Fibroblast of lung (primary cell): ENCODE measurements around the gene RPH3AL. TPM values are rescaled to one million over a fixed set of nuclear protein-coding genes. Genes with fewer than 3 reads are reported as not detected.

Experiments used
- DNase-seq, 2 donors: peaks; one replicate each; pipeline versions ENCODE4 v3.0.0 to v3.0.0-alpha.2; 2010; ENCODE audit warnings: low read depth in 2 of 2
- H2AFZ ChIP-seq: 2 replicates; pipeline ENCODE4 v1.5.1; 2012; ENCODE audit warnings: low read length, control low read depth, inconsistent platforms
- H3K27ac ChIP-seq: 2 replicates; pipeline ENCODE4 v1.5.1; 2011; ENCODE audit warnings: low read length, control low read depth; ENCODE audit not compliant: insufficient read depth
- H3K27me3 ChIP-seq: 2 replicates; pipeline ENCODE4 v1.5.1; 2011; ENCODE audit warnings: mild to moderate bottlenecking, low read length; ENCODE audit not compliant: control insufficient read depth, insufficient read depth
- H3K36me3 ChIP-seq: 2 replicates; pipeline ENCODE4 v1.5.1; 2011; ENCODE audit warnings: low read length; ENCODE audit not compliant: control insufficient read depth, insufficient read depth
- H3K4me1 ChIP-seq: 2 replicates; pipeline ENCODE4 v1.5.1; 2011; ENCODE audit warnings: low read length; ENCODE audit not compliant: control insufficient read depth, insufficient read depth; ENCODE audit errors: extremely low read depth
- H3K4me2 ChIP-seq: 2 replicates; pipeline ENCODE4 v1.5.1; 2011; ENCODE audit warnings: low read length, control low read depth; ENCODE audit not compliant: insufficient read depth; ENCODE audit errors: extremely low read depth
- H3K4me3 ChIP-seq, 4 experiments: fragments of 200-600 bp in 1 of 4; sonication (generic) in 1 of 4; replicated peaks in 1 of 4; 2 replicates each; pipeline ENCODE4 v1.5.1; 2011 to 2016; ENCODE audit warnings: low read length in 4 of 4, low read depth in 3 of 4, mild to moderate bottlenecking in 3 of 4, control low read depth in 2 of 4, inconsistent platforms in 1 of 4, mixed read lengths in 1 of 4; ENCODE audit not compliant: insufficient read depth in 1 of 4; ENCODE audit errors: control extremely low read depth in 1 of 4
- H3K79me2 ChIP-seq: 2 replicates; pipeline ENCODE4 v1.5.1; 2012; ENCODE audit warnings: mild to moderate bottlenecking, low read length, inconsistent platforms; ENCODE audit not compliant: control insufficient read depth, insufficient read depth
- H3K9ac ChIP-seq: 2 replicates; pipeline ENCODE4 v1.5.1; 2011; ENCODE audit warnings: mild to moderate bottlenecking, low read length, control low read depth; ENCODE audit not compliant: insufficient read depth
- H3K9me3 ChIP-seq: 2 replicates; pipeline ENCODE4 v1.5.1; 2012; ENCODE audit warnings: low read depth, low read length; ENCODE audit not compliant: control insufficient read depth, insufficient read depth
- H4K20me1 ChIP-seq: 2 replicates; pipeline ENCODE4 v1.5.1; 2011; ENCODE audit warnings: low read length; ENCODE audit not compliant: control insufficient read depth, insufficient read depth; ENCODE audit errors: extremely low read depth
- CTCF ChIP-seq, 2 donors: IDR thresholded peaks in 1 of 2; conservative IDR thresholded peaks in 1 of 2; 1 replicate in 1 of 2; 2 replicates in 1 of 2; pipeline ENCODE4 v1.5.1; 2011 to 2012; ENCODE audit warnings: low read length in 2 of 2, control low read depth in 1 of 2, inconsistent platforms in 1 of 2, low read depth in 1 of 2, mild to moderate bottlenecking in 1 of 2
- EZH2 ChIP-seq: IDR thresholded peaks from 2 replicates; pipeline ENCODE4 v1.5.1; 2012; ENCODE audit warnings: low read length, control low read depth, mild to moderate bottlenecking; ENCODE audit errors: missing control alignments
- polyA plus RNA-seq, 2 donors: library from polyadenylated mRNA; depleted of rRNA in 1 of 2; stranded (reverse) in 1 of 2; unstranded in 1 of 2; fragments of >200 nt; gene quantifications; 2 replicates each; pipeline ENCODE4 v1.2.1, GENCODE V29; 2011 to 2012; ENCODE audit warnings: missing spikeins in 1 of 2
- total RNA-seq: library from RNA; depleted of rRNA; stranded (reverse); fragments of >200 nt; gene quantifications from 2 replicates; pipeline ENCODE4 v1.2.1, GENCODE V29; 2014

The RPH3AL gene
- total and polyA plus RNA-seq, 2 donors (not counting 1 experiment from before 2014, with no cell fraction given), result 0.49 to 3.0 TPM

- DNase-seq, result no peak
- Histone ChIP-seq H3K9ac (no peak overlapping the region), H3K4me1 (no peaks in the 10 kb centered on the region), H3K4me2 (no peak overlapping the region), H3K9me3 (no peaks in the 10 kb centered on the region), H2AFZ (no peak overlapping the region), H4K20me1 (no peaks in the 10 kb centered on the region), H3K27ac (no peak overlapping the region), H3K36me3 (no peaks in the 10 kb centered on the region), H3K4me3 (no peak overlapping the region), H3K79me2 (no peaks in the 10 kb centered on the region), H3K27me3 (peaks cover 3% of the 10 kb centered on the region)
- TF ChIP-seq EZH2 (no peak), CTCF (conservative IDR thresholded peaks at IDR 0.05 in 1 of 2, IDR thresholded peaks at IDR 0.05 in 1 of 2; ENCODE audit: low read depth in 1 of 2, low read length in 2 of 2) (no peak)
Observed at GRCh38 chr17:307741-308507, 44.7 kb downstream of the RPH3AL start.

- H4K20me1 ChIP-seq, result no peaks in the 10 kb centered on the region
- no peaks in the 10 kb centered on the region for H3K36me3 ChIP-seq
- H3K4me2 ChIP-seq, result no peak overlapping the region
- H3K9ac ChIP-seq, result no peak overlapping the region
- no peaks in the 10 kb centered on the region for H3K4me1 ChIP-seq
- H2AFZ ChIP-seq, result no peak overlapping the region
- no peak for DNase-seq
- TF ChIP-seq CTCF (conservative IDR thresholded peaks at IDR 0.05 in 1 of 2, IDR thresholded peaks at IDR 0.05 in 1 of 2; ENCODE audit: low read depth in 1 of 2, low read length in 2 of 2) (no peak), EZH2 (no peak)
- peaks cover 3% of the 10 kb centered on the region for H3K27me3 ChIP-seq
- H3K27ac ChIP-seq, result no peak overlapping the region
- no peak overlapping the region for H3K4me3 ChIP-seq
- no peaks in the 10 kb centered on the region for H3K9me3 ChIP-seq
- H3K79me2 ChIP-seq, result no peaks in the 10 kb centered on the region
Observed at GRCh38 chr17:307295-307691, 45.3 kb downstream of the RPH3AL start.

- H3K27ac ChIP-seq, result no peak overlapping the region
- no peak overlapping the region for H3K4me3 ChIP-seq
- peaks cover 3% of the 10 kb centered on the region for H3K27me3 ChIP-seq
- H3K4me2 ChIP-seq, result no peak overlapping the region
- H3K79me2 ChIP-seq, result no peaks in the 10 kb centered on the region
- no peaks in the 10 kb centered on the region for H3K36me3 ChIP-seq
- H3K4me1 ChIP-seq, result no peaks in the 10 kb centered on the region
- no peak for TF ChIP-seq EZH2
- no peak overlapping the region for H2AFZ ChIP-seq
- no peaks in the 10 kb centered on the region for H3K9me3 ChIP-seq
- no peak overlapping the region for H3K9ac ChIP-seq
- no peaks in the 10 kb centered on the region for H4K20me1 ChIP-seq
- no peak for DNase-seq
Observed at GRCh38 chr17:306536-307294, 45.9 kb downstream of the RPH3AL start.
